Panc1 (cell line): ENCODE results near the gene ROBO1.

ENCODE experiments used
- CTCF ChIP-seq: fragments of 450-650 bp; IDR thresholded peaks from 2 replicates; pipeline ENCODE4 v1.5.1; 2017; ENCODE audit warnings: mild to moderate bottlenecking
- POLR2AphosphoS5 ChIP-seq: IDR thresholded peaks from 2 replicates; pipeline ENCODE4 v1.6.1; 2012; ENCODE audit warnings: mild to moderate bottlenecking, low read depth, low read length, moderate library complexity
- TCF7L2 ChIP-seq: IDR thresholded peaks from 2 replicates; pipeline ENCODE4 v1.6.1; 2011; ENCODE audit warnings: mild to moderate bottlenecking, low read depth, low read length, inconsistent platforms
- TF ChIP-seq, protein P1 (sequence below), 2 experiments: IDR thresholded peaks; 2 replicates each; pipeline ENCODE4 v1.6.1; 2011 to 2012; ENCODE audit warnings: low read depth in 2 of 2, control low read depth in 1 of 2, low read length in 1 of 2, mild to moderate bottlenecking in 1 of 2, moderate library complexity in 1 of 2; ENCODE audit not compliant: insufficient read depth in 1 of 2

- no peak for TF ChIP-seq TCF7L2
- TF ChIP-seq CTCF, result no peak
- TF ChIP-seq, protein P1, sequence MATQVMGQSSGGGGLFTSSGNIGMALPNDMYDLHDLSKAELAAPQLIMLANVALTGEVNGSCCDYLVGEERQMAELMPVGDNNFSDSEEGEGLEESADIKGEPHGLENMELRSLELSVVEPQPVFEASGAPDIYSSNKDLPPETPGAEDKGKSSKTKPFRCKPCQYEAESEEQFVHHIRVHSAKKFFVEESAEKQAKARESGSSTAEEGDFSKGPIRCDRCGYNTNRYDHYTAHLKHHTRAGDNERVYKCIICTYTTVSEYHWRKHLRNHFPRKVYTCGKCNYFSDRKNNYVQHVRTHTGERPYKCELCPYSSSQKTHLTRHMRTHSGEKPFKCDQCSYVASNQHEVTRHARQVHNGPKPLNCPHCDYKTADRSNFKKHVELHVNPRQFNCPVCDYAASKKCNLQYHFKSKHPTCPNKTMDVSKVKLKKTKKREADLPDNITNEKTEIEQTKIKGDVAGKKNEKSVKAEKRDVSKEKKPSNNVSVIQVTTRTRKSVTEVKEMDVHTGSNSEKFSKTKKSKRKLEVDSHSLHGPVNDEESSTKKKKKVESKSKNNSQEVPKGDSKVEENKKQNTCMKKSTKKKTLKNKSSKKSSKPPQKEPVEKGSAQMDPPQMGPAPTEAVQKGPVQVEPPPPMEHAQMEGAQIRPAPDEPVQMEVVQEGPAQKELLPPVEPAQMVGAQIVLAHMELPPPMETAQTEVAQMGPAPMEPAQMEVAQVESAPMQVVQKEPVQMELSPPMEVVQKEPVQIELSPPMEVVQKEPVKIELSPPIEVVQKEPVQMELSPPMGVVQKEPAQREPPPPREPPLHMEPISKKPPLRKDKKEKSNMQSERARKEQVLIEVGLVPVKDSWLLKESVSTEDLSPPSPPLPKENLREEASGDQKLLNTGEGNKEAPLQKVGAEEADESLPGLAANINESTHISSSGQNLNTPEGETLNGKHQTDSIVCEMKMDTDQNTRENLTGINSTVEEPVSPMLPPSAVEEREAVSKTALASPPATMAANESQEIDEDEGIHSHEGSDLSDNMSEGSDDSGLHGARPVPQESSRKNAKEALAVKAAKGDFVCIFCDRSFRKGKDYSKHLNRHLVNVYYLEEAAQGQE (IDR thresholded peaks at IDR 0.05; ENCODE audit: insufficient read depth in 1 of 2, low read depth in 2 of 2, low read length in 1 of 2), result no peak
- TF ChIP-seq POLR2AphosphoS5, result no peak
Observed at GRCh38 chr3:79572930-79573329, 194.9 kb downstream of the ROBO1 start.
